Measurements from ENCODE around the gene CASZ1. TPM values are rescaled to one million over a fixed set of nuclear protein-coding genes. Genes with fewer than 3 reads are reported as not detected.

Gene CASZ1
- total RNA-seq, 4 donors from 2014 or later, result 13.1 to 33.7 (median 20.9) TPM

DNA sequence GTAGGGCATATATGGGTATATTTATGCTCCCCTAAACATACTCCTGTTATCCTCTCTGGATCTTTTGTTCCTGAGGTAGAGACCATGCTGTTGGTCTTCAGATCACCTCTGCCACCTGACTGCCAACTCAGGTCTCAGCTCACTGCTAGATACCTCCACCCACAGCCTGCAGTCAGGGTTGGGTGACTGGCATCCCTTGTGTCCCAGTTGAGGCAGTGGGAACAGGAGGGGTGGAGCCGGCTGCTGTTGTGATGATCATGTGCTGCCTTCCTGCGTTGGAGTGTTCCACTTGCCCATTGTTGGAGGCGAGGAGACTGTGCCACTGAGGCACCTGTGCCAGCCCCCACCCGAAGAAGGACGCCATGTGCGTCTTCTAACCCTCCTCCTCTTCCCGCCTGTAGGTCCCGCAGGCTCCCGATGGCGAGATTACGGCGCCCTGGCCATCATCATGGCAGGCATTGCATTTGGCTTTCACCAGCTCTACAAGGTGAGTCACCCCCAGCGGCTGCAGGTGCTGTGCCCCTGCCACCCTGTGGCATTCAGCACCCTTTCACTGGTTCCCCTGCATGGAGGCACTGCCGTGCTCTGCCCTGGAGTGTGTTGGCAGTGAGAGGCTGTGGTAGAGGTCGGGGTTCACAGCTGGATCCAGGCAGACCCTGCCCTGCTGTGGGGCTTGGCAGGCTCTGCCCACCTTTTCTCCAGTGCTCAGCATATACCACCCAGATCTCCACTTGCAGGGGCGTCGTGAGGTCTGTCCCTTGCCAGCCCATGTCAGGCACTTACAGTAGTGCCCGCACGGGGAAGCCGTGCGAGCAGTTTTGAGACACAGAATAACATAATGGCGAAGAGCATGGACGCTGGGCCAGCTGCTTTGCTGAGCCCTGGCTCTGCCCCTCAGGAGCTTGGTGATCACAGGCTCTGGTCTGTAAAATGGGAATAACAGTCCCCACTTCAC is 178.2 kb downstream of the CASZ1 start:
- Histone ChIP-seq H3K36me3 (peaks cover 0 to 54% (median 0%) of the 10 kb centered on the region in 3 donors), H3K27me3 (no peaks in the 10 kb centered on the region), H3K9me3 (no peaks in the 10 kb centered on the region), H3K4me3 (no peak overlapping the region), H3K4me1 (peaks cover 0 to 18% (median 0%) of the 10 kb centered on the region in 3 donors), H3K27ac (no peak overlapping the region)
- WGBS, 2 donors, result 95% methylated on average over 20 of the region's 23 CpGs; no CpG with 5 or more reads in 1 of the 2 donors
- intact Hi-C loops (cut with DNase I), result no loop called here
- TF ChIP-seq, protein P1, sequence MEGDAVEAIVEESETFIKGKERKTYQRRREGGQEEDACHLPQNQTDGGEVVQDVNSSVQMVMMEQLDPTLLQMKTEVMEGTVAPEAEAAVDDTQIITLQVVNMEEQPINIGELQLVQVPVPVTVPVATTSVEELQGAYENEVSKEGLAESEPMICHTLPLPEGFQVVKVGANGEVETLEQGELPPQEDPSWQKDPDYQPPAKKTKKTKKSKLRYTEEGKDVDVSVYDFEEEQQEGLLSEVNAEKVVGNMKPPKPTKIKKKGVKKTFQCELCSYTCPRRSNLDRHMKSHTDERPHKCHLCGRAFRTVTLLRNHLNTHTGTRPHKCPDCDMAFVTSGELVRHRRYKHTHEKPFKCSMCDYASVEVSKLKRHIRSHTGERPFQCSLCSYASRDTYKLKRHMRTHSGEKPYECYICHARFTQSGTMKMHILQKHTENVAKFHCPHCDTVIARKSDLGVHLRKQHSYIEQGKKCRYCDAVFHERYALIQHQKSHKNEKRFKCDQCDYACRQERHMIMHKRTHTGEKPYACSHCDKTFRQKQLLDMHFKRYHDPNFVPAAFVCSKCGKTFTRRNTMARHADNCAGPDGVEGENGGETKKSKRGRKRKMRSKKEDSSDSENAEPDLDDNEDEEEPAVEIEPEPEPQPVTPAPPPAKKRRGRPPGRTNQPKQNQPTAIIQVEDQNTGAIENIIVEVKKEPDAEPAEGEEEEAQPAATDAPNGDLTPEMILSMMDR (IDR thresholded peaks at IDR 0.05), result no peak
- DNase-seq, result no peak

DNA sequence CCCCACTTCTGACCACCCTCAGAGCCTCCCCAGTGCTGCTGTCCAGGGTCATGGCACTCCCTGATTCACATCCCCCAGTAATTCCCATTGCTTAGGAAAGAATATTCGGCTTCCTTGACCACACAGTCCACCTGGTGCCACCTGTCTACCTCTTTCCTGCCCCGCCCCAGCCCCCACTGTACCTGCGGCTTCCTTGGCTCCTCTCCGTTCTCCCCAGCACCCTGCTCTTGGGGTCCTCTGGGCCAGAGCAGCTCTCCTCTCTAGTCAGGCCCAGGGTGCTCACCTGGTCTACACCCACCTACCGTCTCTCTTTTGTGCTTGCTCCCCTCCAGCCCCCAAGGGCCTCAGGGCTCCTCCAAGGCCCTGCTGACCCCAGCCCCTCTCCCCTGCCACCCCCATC is 179.1 kb downstream of the CASZ1 start:
- peaks cover 0 to 52% (median 0%) of the 10 kb centered on the region in 3 donors for H3K36me3 ChIP-seq
- WGBS, 2 donors, result 94 to 97% methylated on average over 5 of the region's 5 CpGs
- intact Hi-C loops (cut with DNase I), result no loop called here
- no peak overlapping the region for H3K27ac ChIP-seq
- H3K9me3 ChIP-seq, result no peaks in the 10 kb centered on the region
- no peaks in the 10 kb centered on the region for H3K27me3 ChIP-seq
- H3K4me1 ChIP-seq, result peaks cover 0 to 20% (median 0%) of the 10 kb centered on the region in 3 donors
- H3K4me3 ChIP-seq, result no peak overlapping the region
- TF ChIP-seq POLR2A (IDR thresholded peaks at IDR 0.05), result no peak
- TF ChIP-seq, protein P1 (IDR thresholded peaks at IDR 0.05), result no peak
- DNase-seq, result no peak

GRCh38 chr1:10616696-10617095 is 179.8 kb downstream of the CASZ1 start:
- no peaks in the 10 kb centered on the region for H3K9me3 ChIP-seq
- TF ChIP-seq, protein P1 (IDR thresholded peaks at IDR 0.05), result no peak
- TF ChIP-seq POLR2A (IDR thresholded peaks at IDR 0.05), result no peak
- peaks cover 0 to 18% (median 0%) of the 10 kb centered on the region in 3 donors for H3K4me1 ChIP-seq
- intact Hi-C loops (cut with DNase I), result no loop called here
- H3K36me3 ChIP-seq, result peaks cover 0 to 45% (median 0%) of the 10 kb centered on the region in 3 donors
- WGBS, 2 donors, result 86 to 99% methylated on average over 5 to 11 of the region's 15 CpGs
- H3K27me3 ChIP-seq, result no peaks in the 10 kb centered on the region
- H3K4me3 ChIP-seq, result no peak overlapping the region
- no peak overlapping the region for H3K27ac ChIP-seq
- no peak for DNase-seq

GRCh38 chr1:10615932-10616671 is 180.3 kb downstream of the CASZ1 start:
- intact Hi-C loops (cut with DNase I), result no loop called here
- Histone ChIP-seq H3K27ac (no peak overlapping the region), H3K9me3 (no peaks in the 10 kb centered on the region), H3K36me3 (peaks cover 0 to 45% (median 0%) of the 10 kb centered on the region in 3 donors), H3K4me3 (no peak overlapping the region), H3K27me3 (no peaks in the 10 kb centered on the region), H3K4me1 (peaks cover 0 to 15% (median 0%) of the 10 kb centered on the region in 3 donors)
- 91 to 94% methylated on average over 10 to 14 of the region's 27 CpGs for WGBS, 2 donors
- no peak for TF ChIP-seq POLR2A (IDR thresholded peaks at IDR 0.05)
- TF ChIP-seq, protein P1 (IDR thresholded peaks at IDR 0.05), result no peak
- DNase-seq, result no peak

DNA sequence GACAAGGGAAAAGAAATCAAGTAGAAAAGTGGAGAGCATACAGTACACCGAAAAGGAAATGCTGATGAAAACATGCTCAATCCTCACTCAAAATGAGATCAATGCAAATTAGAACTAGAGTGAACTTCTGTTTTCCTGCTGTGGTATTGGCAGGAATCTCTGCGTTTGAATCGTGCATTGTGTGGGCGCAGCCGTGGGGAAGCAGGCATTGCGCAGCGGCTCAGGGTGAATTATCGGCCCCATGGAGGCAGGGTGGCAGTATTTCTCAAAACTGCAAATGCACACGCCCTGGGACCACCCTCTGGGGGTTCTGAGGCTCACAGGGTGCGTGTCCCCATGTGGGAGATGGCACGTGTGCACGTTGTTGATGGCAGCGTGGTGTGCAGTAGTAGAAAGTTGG is 181.1 kb downstream of the CASZ1 start:
- H3K27me3 ChIP-seq, result no peaks in the 10 kb centered on the region
- 64 to 90% methylated on average over 13 of the region's 13 CpGs for WGBS, 2 donors
- peaks cover 0 to 15% (median 0%) of the 10 kb centered on the region in 3 donors for H3K4me1 ChIP-seq
- no peak for TF ChIP-seq POLR2A (IDR thresholded peaks at IDR 0.05)
- TF ChIP-seq, protein P1 (IDR thresholded peaks at IDR 0.05), result no peak
- intact Hi-C loops (cut with DNase I), result no loop called here
- peaks cover 0 to 45% (median 0%) of the 10 kb centered on the region in 3 donors for H3K36me3 ChIP-seq
- no peak overlapping the region for H3K27ac ChIP-seq
- no peak overlapping the region for H3K4me3 ChIP-seq
- no peak for DNase-seq
- H3K9me3 ChIP-seq, result no peaks in the 10 kb centered on the region

All from esophagus squamous epithelium (tissue), 5 donors.